ENCODE data around the gene C1orf21. TPM values are rescaled to one million over a fixed set of nuclear protein-coding genes. Genes with fewer than 3 reads are reported as not detected.

C1orf21 gene
- total and polyA plus RNA-seq, 2 donors (not counting 3 experiments of a cell fraction or from before 2014, with no cell fraction given): 0.79 to 8.5 TPM

GRCh38 chr1:184606786-184607185, 220.0 kb downstream of the C1orf21 start:
- CTCF ChIA-PET: interaction anchor here (0.6 kb wide), 1 partner anchor 57 kb away, joined by 3 read pairs; no protein-coding TSS in a partner anchor

More at GRCh38 chr1:184606786-184607185, 220.0 kb downstream of the C1orf21 start:
- dilution Hi-C loops (cut with MboI; ENCODE audit: extremely low pct_ligation_motif_present, low sequenced_read_pairs) (no loop called here), intact Hi-C loops (cut with micrococcal nuclease) (no loop called here)
- no peak overlapping the region for H2AFZ ChIP-seq (ENCODE audit: low read depth, low read length)
- no peaks in the 10 kb centered on the region for H3K27me3 ChIP-seq (ENCODE audit: control insufficient read depth in 2 of 2, insufficient read depth in 2 of 2, low read length in 2 of 2)
- POLR2A ChIA-PET: no interaction called here
- DNase-seq (ENCODE audit: low read depth, low spot score) (no peak), FAIRE-seq (no peak)
- no TSS peak for BruUV-seq (replicated peaks)
- H3K9me1 ChIP-seq (replicated peaks; ENCODE audit: control insufficient read depth, extremely low read depth, insufficient read depth, low read length): no peaks in the 10 kb centered on the region
- H3K27ac ChIP-seq (ENCODE audit: insufficient read depth, low read depth, low read length): no peak overlapping the region
- H3K9me3 ChIP-seq (replicated peaks; ENCODE audit: control insufficient read depth, insufficient read depth, low read length): no peaks in the 10 kb centered on the region
- no peak overlapping the region for H3K9ac ChIP-seq (replicated peaks; ENCODE audit: extremely low read depth, insufficient read depth, low read length)
- H3K4me3 ChIP-seq (replicated peaks in 1 of 3; ENCODE audit: insufficient read depth in 1 of 3, low read depth in 1 of 3, low read length in 3 of 3): no peak overlapping the region
- H3K79me2 ChIP-seq (ENCODE audit: control insufficient read depth, insufficient read depth, low read length): no peaks in the 10 kb centered on the region
- H4K20me1 ChIP-seq (replicated peaks; ENCODE audit: control insufficient read depth, extremely low read depth, insufficient read depth, low read length): no peaks in the 10 kb centered on the region
- no peak for TF ChIP-seq JUN (IDR thresholded peaks at IDR 0.05; ENCODE audit: borderline replicate concordance, insufficient read depth, insufficient read length, low read depth)
- TF ChIP-seq CTCF (IDR thresholded peaks at IDR 0.05; ENCODE audit: extremely low read depth in 1 of 2, insufficient read depth in 1 of 2, low read depth in 1 of 2, low read length in 2 of 2): no peak
- TF ChIP-seq POLR2A (IDR thresholded peaks at IDR 0.05; ENCODE audit: low read depth, low read length): no peak
- no peak for TF ChIP-seq MYC (IDR thresholded peaks at IDR 0.05; ENCODE audit: low read depth, low read length)
- TF ChIP-seq MAX (IDR thresholded peaks at IDR 0.05; ENCODE audit: insufficient read depth, insufficient read length): no peak
- no peak for TF ChIP-seq GATA2 (IDR thresholded peaks at IDR 0.05; ENCODE audit: insufficient read depth, insufficient read length, low read depth, low read length)
- TF ChIP-seq FOS (IDR thresholded peaks at IDR 0.05; ENCODE audit: borderline replicate concordance, insufficient read depth, low read length): no peak
- no peak for TF ChIP-seq POLR2AphosphoS5 (IDR thresholded peaks at IDR 0.05; ENCODE audit: insufficient read depth, low read depth, low read length)
- TF ChIP-seq EZH2 (IDR thresholded peaks at IDR 0.05; ENCODE audit: borderline replicate concordance, low read depth, low read length, severe bottlenecking): no peak
- H3K4me2 ChIP-seq (ENCODE audit: insufficient read depth, low read length): no peak overlapping the region
- no peaks in the 10 kb centered on the region for H3K36me3 ChIP-seq (ENCODE audit: control insufficient read depth in 2 of 2, extremely low read depth in 1 of 2, insufficient read depth in 2 of 2, low read length in 2 of 2)
- H3K4me1 ChIP-seq (ENCODE audit: control insufficient read depth, extremely low read depth, insufficient read depth, low read length): peaks cover 2% of the 10 kb centered on the region
